GM19043 (cell line): ENCODE results near the gene ITLN1.

Source experiments
- ATAC-seq: cut with Tn5 transposase; IDR thresholded peaks from one replicate; pipeline ENCODE4 v1.9.1; 2021; ENCODE audit warnings: low read depth; ENCODE audit not compliant: unreplicated experiment

Gene ITLN1

DNA sequence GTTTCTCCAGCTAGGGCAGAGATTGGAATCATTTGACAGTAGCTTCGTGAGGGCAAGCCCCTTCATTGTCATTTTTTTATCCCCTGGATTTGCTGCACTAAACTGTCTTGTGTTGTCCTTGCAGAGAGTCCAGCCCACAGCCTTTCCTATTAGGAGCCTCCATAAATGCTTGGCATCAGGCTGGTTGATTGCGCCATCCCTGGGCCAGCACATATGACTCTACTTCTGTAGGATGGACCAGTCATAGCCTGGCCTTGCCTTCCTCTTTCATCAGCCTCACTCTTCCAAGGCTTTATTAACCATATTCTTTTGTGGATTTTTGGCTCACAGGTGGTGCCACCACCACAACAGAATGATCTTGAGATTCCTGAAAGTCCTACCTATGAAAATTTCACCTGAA, 57.6 kb downstream of the ITLN1 start:
- ATAC-seq = no peak

DNA sequence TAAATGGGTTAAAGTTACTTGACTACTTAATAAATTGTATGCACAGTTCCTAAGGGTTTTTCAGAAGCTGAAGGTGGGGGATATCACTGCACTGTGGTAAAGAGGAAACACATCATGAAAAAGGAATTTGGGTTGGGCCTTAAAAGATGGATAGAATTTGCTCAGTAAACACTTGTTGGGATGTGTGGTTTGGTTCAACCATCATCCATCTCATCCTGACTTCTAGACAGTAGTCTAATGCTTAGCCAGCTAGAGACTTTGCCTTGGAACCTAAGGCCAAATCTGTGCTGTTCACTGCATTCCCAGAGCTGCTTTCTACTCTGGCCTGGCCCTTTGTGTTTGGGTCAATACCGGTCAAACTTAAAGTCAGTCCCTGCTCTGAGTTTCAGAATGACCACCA, 58.4 kb downstream of the ITLN1 start:
- no peak for ATAC-seq
